Rectal smooth muscle tissue (tissue), 1 donor: Measurements from ENCODE around the gene RAB31.

Experiments
- H3K27ac ChIP-seq: one replicate; pipeline ENCODE4 v1.7.0; 2013; ENCODE audit warnings: low read depth, low read length, inconsistent platforms
- H3K27me3 ChIP-seq: one replicate; pipeline ENCODE4 v1.7.0; 2013; ENCODE audit warnings: low read length; ENCODE audit not compliant: control insufficient read depth, insufficient read depth
- H3K36me3 ChIP-seq: one replicate; pipeline ENCODE4 v1.7.0; 2013; ENCODE audit warnings: low read length; ENCODE audit not compliant: control insufficient read depth, insufficient read depth
- H3K4me1 ChIP-seq: one replicate; pipeline ENCODE4 v1.7.0; 2013; ENCODE audit warnings: low read length; ENCODE audit not compliant: control insufficient read depth, insufficient read depth
- H3K4me3 ChIP-seq: one replicate; pipeline ENCODE4 v1.7.0; 2013; ENCODE audit warnings: low read length
- H3K9ac ChIP-seq: one replicate; pipeline ENCODE4 v1.7.0; 2013; ENCODE audit warnings: low read length

RAB31 gene

DNA sequence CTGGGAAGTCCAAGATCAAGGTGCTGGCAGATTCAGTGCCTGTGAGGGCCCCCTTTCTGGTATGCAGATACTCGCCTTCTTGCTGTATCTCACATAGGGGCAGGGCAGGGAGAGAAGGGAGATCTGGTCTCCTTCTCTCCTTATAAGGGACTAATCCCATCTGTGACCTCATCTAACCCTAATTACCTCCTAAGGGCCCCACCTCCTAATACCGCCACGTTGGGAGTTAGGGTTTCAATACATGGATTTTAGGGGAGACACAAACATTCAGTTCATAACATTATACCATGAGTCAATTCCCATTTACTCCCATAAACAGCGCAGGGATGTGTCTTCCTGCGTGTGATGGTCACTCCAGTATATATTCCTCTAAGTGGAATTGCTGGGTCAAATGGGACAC, 103.9 kb downstream of the RAB31 start:
- H3K27me3 ChIP-seq = no peaks in the 10 kb centered on the region
- H3K36me3 ChIP-seq = no peaks in the 10 kb centered on the region
- H3K27ac ChIP-seq = no peak overlapping the region
- no peak overlapping the region for H3K4me3 ChIP-seq
- H3K4me1 ChIP-seq = peaks cover 18% of the 10 kb centered on the region
- H3K9ac ChIP-seq = no peak overlapping the region

DNA sequence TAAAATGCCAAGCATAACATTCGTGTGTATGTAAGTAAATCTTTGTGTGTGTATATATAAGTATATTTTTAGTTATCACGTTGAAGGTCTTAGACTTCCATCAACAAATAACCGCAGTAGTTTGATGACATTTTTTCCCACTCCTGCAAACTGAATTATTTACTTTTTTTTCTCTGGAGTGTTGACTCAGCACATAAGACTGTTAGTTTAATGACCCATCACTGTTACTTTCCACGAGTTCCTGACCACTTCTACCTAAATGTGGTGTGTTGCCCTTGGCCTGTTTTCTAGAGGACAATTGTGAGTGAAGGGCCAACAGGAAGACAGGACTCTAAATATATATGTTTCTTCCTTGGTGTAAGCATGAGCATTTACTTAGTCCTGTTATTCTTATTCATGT, 106.3 kb downstream of the RAB31 start:
- Histone ChIP-seq H3K4me3 (no peak overlapping the region), H3K36me3 (no peaks in the 10 kb centered on the region), H3K27me3 (no peaks in the 10 kb centered on the region), H3K4me1 (peaks cover 6% of the 10 kb centered on the region), H3K9ac (no peak overlapping the region), H3K27ac (no peak overlapping the region)

- Histone ChIP-seq H3K4me3 (no peak overlapping the region), H3K4me1 (no peaks in the 10 kb centered on the region), H3K27me3 (no peaks in the 10 kb centered on the region), H3K36me3 (no peaks in the 10 kb centered on the region), H3K9ac (no peak overlapping the region), H3K27ac (no peak overlapping the region)
Measured at GRCh38 chr18:9817286-9817685, 109.2 kb downstream of the RAB31 start.

DNA sequence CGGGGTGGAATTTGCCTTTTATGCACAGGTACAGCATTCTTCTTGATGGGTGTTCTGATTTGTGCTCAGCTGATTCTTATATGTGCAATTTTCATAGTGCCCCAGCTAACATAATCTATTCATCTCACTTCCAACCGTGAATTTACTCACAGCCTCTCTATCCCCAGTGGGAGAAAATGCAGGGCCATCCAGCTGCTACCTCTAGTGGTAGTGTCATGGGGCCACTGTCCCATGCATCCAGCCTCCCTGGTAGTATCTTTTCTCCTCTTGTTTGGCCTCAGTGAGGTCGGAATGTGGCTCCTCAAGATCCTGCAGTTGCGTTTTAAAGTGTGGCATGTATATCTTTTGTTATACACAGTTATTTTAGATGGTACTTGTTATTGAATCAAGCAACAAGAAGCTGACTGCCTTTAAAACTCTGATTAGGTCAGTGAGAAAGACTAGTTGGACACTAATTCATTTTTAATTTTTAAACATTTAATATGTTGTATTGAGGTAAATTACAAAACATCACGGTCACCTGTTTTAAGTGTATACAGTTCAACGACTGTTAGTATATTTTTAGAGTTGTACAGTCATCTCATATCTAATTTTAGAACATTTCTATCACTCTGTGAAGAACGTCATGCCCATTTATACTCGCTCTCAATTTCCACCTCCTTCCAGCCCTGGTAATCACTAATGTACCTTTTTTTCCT, 109.8 kb downstream of the RAB31 start:
- H3K27me3 ChIP-seq = no peaks in the 10 kb centered on the region
- H3K9ac ChIP-seq = no peak overlapping the region
- H3K27ac ChIP-seq = no peak overlapping the region
- H3K36me3 ChIP-seq = no peaks in the 10 kb centered on the region
- H3K4me3 ChIP-seq = no peak overlapping the region
- no peaks in the 10 kb centered on the region for H3K4me1 ChIP-seq

DNA sequence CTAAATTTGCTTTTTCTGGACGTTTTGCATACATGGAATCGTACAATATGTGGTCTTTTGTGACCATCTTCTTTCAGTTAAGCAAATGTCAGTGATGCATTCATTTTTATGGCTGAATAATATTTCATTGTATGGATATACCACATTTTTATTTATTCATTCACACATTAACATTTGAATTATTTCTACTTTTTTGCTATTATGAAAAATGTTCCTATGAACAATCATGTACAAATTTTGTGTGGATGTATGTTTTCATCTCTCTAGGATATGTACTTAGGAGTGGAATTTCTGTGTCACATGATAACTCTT, 110.3 kb downstream of the RAB31 start:
- Histone ChIP-seq H3K9ac (no peak overlapping the region), H3K4me1 (no peaks in the 10 kb centered on the region), H3K4me3 (no peak overlapping the region), H3K27ac (no peak overlapping the region), H3K36me3 (no peaks in the 10 kb centered on the region), H3K27me3 (no peaks in the 10 kb centered on the region)

- Histone ChIP-seq H3K4me1 (peaks cover 15% of the 10 kb centered on the region), H3K36me3 (no peaks in the 10 kb centered on the region), H3K9ac (no peak overlapping the region), H3K4me3 (no peak overlapping the region), H3K27ac (no peak overlapping the region), H3K27me3 (no peaks in the 10 kb centered on the region)
Measured at GRCh38 chr18:9820127-9820526, 112.0 kb downstream of the RAB31 start.

DNA sequence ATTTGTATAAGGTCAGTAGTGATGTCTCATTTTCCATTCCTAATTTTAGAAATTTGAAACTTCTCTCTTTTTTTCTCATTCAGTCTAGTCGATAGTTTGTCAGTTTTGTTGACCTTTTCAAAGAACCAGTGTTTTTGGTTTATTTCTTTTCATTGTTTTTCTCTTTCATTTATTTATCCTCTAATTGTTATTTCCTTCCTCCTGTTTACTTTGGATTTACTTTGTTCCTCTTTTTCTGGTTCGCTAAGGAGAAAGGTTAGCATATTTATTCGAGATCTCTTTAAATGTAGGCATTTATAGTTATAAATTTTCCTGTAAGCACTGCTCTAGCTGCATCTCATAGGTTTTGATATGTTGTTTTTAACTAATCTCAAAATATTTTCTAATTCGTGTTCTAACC, 112.6 kb downstream of the RAB31 start:
- no peak overlapping the region for H3K27ac ChIP-seq
- no peak overlapping the region for H3K4me3 ChIP-seq
- no peaks in the 10 kb centered on the region for H3K36me3 ChIP-seq
- H3K9ac ChIP-seq = no peak overlapping the region
- peaks cover 20% of the 10 kb centered on the region for H3K4me1 ChIP-seq
- no peaks in the 10 kb centered on the region for H3K27me3 ChIP-seq

DNA sequence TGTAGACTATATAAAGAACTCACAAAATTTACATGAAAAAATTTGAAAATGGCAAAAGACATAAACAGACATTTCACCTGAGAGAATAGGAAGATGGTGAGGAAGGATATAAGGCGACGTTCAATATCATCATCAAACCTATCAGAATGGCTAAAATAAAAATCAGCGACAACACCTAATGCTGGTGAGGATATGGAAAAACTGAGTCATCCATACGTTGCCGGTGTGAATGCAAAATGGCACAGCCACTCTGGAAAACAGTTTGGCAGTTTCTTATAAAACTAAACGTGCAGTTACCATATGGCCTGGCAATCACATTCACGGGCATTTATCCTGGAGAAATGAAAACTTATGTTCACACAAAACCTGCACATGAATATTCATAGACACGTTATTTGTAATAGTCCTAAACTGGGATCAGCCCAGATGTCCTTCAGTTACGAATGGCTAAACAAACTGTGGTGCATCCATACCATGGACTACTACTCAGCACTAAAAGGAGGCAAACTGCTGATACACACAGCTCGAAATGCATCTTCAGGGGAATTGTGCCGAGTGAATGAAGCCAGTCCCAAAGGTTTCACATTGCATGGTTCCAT, 114.6 kb downstream of the RAB31 start:
- peaks cover 22% of the 10 kb centered on the region for H3K4me1 ChIP-seq
- no peaks in the 10 kb centered on the region for H3K36me3 ChIP-seq
- no peaks in the 10 kb centered on the region for H3K27me3 ChIP-seq
- H3K27ac ChIP-seq = no peak overlapping the region
- no peak overlapping the region for H3K4me3 ChIP-seq
- H3K9ac ChIP-seq = no peak overlapping the region

DNA sequence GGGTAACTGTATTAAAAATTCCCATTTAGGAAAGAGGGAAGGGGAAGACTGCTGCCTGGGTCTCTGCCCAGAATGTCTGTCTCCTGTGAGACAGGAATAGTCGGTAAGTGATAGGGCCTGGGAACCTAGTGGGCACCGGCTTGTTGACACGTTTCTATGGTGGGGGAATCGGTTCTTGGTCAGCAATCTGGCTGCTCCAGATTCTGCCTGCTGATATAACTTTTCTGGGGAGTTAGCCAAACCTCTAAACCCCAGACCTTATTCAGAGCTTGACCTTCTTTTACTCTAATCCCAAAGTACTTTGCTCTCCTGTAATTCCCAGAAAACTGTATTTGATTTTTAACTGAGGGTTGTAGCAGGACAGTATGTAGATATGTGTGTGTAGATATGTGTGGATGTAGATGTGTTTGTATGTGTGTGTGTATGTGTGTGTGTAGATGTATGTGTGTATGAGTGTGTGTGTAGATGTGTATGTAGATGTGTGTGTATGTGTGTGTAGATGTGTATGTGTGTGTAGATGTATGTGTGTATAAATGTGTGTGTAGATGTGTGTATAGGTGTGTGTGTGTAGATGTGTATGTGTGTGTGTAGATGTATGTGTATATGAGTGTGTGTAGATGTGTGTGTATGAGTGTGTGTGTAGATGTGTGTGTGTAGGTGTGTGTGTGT, 115.8 kb downstream of the RAB31 start:
- Histone ChIP-seq H3K27ac (peak overlapping the region; percentile 53), H3K4me3 (no peak overlapping the region), H3K9ac (no peak overlapping the region), H3K4me1 (peaks cover 22% of the 10 kb centered on the region), H3K36me3 (no peaks in the 10 kb centered on the region), H3K27me3 (no peaks in the 10 kb centered on the region)

DNA sequence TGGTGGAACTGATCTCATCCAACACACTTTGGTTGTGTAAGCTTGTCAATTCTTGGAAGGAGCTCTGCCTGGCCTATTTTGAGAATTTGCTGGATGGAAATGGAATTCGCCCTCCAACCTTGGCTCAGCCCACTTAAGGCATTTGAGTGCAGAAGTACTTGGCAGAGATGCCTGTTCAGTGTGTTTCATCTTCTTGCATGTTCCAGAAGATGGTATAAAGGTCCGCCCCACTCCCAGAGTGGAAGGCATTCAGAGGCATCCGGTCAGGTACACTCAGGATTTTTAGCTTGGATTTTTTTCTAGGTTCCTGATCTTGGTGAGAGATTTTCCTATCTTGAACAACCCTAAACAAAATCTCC, 116.4 kb downstream of the RAB31 start:
- Histone ChIP-seq H3K27me3 (no peaks in the 10 kb centered on the region), H3K4me1 (peaks cover 22% of the 10 kb centered on the region), H3K36me3 (no peaks in the 10 kb centered on the region), H3K27ac (peak overlapping the region; percentile 81), H3K4me3 (no peak overlapping the region), H3K9ac (no peak overlapping the region)

DNA sequence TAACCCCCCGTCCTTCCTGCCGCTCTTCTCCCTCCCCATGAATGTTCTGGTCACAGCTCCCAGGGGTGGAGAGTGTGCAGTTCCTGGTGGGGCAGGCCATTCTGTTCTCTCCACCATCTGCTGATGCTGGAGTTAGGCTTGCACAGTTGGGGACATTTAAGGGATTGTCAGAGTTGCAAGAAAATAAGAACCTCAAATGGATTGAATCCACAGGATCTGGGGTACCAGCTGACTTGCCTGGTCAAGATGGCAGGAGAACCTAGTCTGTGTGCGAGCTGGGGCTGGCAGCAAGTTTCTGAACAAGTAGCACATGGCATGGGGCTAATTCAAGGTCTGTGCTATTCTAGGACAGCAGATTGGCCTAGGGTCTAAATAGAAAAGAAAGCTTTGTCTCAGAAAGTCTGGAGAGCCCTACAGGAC, 116.9 kb downstream of the RAB31 start:
- Histone ChIP-seq H3K4me3 (no peak overlapping the region), H3K27me3 (no peaks in the 10 kb centered on the region), H3K4me1 (peaks cover 22% of the 10 kb centered on the region), H3K36me3 (no peaks in the 10 kb centered on the region), H3K27ac (peak overlapping the region; percentile 81), H3K9ac (no peak overlapping the region)

DNA sequence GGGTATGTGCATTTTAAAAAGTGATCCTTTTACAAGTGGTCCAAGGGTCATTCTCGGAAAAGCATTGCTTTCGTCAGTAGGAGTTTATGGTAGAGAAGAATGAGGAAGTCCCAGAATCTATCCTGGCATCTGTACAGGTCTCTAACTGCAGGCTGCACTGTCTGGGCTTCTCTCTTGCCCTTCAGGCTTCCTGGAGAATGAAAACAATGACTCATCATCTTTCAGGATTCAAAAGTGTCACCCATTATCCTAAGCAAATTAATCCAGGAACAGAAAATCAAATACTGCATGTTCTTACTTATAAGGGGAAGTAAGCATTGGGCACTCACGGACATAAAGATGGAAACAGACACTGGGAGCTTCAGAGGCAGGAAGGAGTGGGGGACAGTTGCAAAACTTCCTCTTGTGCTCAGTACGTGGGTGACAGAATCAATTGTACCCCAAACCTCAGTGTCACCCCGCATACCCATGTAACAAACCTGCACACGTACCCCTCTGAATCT, 117.5 kb downstream of the RAB31 start:
- Histone ChIP-seq H3K4me1 (peaks cover 22% of the 10 kb centered on the region), H3K9ac (no peak overlapping the region), H3K4me3 (no peak overlapping the region), H3K36me3 (no peaks in the 10 kb centered on the region), H3K27ac (peak overlapping the region; percentile 81), H3K27me3 (no peaks in the 10 kb centered on the region)

DNA sequence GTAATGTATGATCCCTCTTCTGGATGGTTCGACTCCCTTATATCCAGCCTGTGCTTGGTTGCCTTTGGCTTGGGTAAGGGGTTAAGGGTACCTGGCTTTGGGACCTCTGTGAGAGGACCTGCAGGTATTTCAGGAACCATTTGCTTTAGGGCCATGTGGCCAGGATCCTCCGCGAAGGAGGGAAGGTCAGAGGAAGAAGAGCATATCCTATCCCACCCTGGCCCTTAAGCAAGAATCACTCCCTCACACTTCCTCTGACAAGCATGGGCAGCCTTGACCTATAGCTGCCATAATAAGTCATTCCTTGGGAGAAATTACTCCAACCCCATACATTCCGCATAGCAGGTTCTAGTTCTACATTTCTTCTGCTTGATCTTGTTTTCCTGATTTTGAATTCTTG, 118.6 kb downstream of the RAB31 start:
- Histone ChIP-seq H3K4me3 (no peak overlapping the region), H3K36me3 (no peaks in the 10 kb centered on the region), H3K27ac (peak overlapping the region; percentile 26), H3K27me3 (no peaks in the 10 kb centered on the region), H3K9ac (no peak overlapping the region), H3K4me1 (peaks cover 22% of the 10 kb centered on the region)
